Ishikawa (cell line): ENCODE measurements around the gene NR5A2.

ENCODE experiments used
- CEBPB ChIP-seq: IDR thresholded peaks from 2 replicates; pipeline ENCODE4 v1.6.1; 2012
- CREB1 ChIP-seq: IDR thresholded peaks from 2 replicates; pipeline ENCODE4 v1.6.1; 2012; ENCODE audit warnings: low read depth
- EGR1 ChIP-seq: IDR thresholded peaks from 2 replicates; pipeline ENCODE4 v1.6.1; 2012
- NFIC ChIP-seq: IDR thresholded peaks from 2 replicates; pipeline ENCODE4 v1.6.1; 2012
- RAD21 ChIP-seq: IDR thresholded peaks from 2 replicates; pipeline ENCODE4 v1.6.1; 2012; ENCODE audit warnings: low read depth
- TAF1 ChIP-seq: IDR thresholded peaks from 2 replicates; pipeline ENCODE4 v1.6.1; 2012; ENCODE audit warnings: low read depth, mild to moderate bottlenecking
- YY1 ChIP-seq: IDR thresholded peaks from 2 replicates; pipeline ENCODE4 v1.6.1; 2012; ENCODE audit warnings: low read depth
- TF ChIP-seq, protein P1 (sequence below): IDR thresholded peaks from 2 replicates; pipeline ENCODE4 v1.6.1; 2012
- TF ChIP-seq, protein P2 (sequence below): IDR thresholded peaks from 2 replicates; pipeline ENCODE4 v1.6.1; 2012

DNA sequence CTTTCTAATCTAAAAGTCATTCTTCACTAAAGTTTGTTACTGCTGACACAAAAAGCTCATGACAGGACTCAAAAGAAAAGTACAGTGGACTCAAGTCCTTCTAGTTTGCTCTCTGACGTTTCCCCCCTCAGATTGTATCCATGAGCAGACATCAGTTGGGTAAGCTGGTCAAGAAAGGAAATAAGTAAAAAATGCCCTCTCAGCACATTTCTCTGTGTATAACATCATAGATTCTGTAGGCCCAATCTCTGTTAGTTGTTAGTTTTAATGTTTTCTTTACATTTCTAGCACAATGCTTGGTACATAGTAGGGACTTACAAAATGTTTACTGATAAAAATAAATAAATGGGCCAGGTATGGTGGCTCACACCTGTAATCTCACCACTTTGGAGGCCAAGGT, 96.8 kb downstream of the NR5A2 start:
- TF ChIP-seq NFIC: no peak
- TF ChIP-seq, protein P1, sequence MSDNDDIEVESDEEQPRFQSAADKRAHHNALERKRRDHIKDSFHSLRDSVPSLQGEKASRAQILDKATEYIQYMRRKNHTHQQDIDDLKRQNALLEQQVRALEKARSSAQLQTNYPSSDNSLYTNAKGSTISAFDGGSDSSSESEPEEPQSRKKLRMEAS: no peak
- no peak for TF ChIP-seq YY1
- TF ChIP-seq, protein P2, sequence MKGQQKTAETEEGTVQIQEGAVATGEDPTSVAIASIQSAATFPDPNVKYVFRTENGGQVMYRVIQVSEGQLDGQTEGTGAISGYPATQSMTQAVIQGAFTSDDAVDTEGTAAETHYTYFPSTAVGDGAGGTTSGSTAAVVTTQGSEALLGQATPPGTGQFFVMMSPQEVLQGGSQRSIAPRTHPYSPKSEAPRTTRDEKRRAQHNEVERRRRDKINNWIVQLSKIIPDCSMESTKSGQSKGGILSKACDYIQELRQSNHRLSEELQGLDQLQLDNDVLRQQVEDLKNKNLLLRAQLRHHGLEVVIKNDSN: no peak
- TF ChIP-seq TAF1: no peak
- no peak for TF ChIP-seq EGR1
- TF ChIP-seq RAD21: no peak
- TF ChIP-seq CEBPB: no peak
- TF ChIP-seq CREB1: no peak
